NCI-H510A treated with DMSO at 0.1 percent for 48 hours (cell line): ENCODE measurements around the gene PDCD4.

ENCODE experiments used
- DNase-seq: peaks from one replicate; lab custom pipeline; 2025; lab: John Stamatoyannopoulos, UW

Gene PDCD4

GRCh38 chr10:110919971-110920881 is 48.5 kb downstream of the PDCD4 start:
- peak; percentile 53 for DNase-seq

- DNase-seq: no peak
Measured at GRCh38 chr10:110923856-110924493, 52.2 kb downstream of the PDCD4 start.

GRCh38 chr10:110927461-110927860 is 55.7 kb downstream of the PDCD4 start:
- no peak for DNase-seq

GRCh38 chr10:110931769-110932381 is 60.1 kb downstream of the PDCD4 start:
- no peak for DNase-seq

GRCh38 chr10:110932505-110933180 is 60.9 kb downstream of the PDCD4 start:
- DNase-seq: no peak

- no peak for DNase-seq
Measured at GRCh38 chr10:110936757-110937156, 65.0 kb downstream of the PDCD4 start.

GRCh38 chr10:110939419-110939818 is 67.7 kb downstream of the PDCD4 start:
- DNase-seq: no peak

GRCh38 chr10:110944792-110945396 is 73.2 kb downstream of the PDCD4 start:
- no peak for DNase-seq

- DNase-seq: no peak
Measured at GRCh38 chr10:110946496-110946895, 74.8 kb downstream of the PDCD4 start.

GRCh38 chr10:110947061-110947595 is 75.4 kb downstream of the PDCD4 start:
- no peak for DNase-seq
